Occipital lobe (tissue), 2 donors: ENCODE measurements around the gene CDH19. TPM values are rescaled to one million over a fixed set of nuclear protein-coding genes. Genes with fewer than 3 reads are reported as not detected.
"Not testable (repeated sequence)": the region's sequence is repeated elsewhere in the genome, so short reads cannot be mapped to it uniquely, and the experiment has no call there.

Experiments
- DNase-seq: peaks from one replicate; lab custom pipeline; 2025; lab: John Stamatoyannopoulos, UW
- total RNA-seq: library from RNA; depleted of rRNA; stranded (reverse); fragments of >200 nt; gene quantifications from one replicate; pipeline ENCODE4 v1.2.3, GENCODE V29; 2014

The CDH19 gene
- total RNA-seq, 1 donor from 2014 or later = under 0.01 TPM

DNA sequence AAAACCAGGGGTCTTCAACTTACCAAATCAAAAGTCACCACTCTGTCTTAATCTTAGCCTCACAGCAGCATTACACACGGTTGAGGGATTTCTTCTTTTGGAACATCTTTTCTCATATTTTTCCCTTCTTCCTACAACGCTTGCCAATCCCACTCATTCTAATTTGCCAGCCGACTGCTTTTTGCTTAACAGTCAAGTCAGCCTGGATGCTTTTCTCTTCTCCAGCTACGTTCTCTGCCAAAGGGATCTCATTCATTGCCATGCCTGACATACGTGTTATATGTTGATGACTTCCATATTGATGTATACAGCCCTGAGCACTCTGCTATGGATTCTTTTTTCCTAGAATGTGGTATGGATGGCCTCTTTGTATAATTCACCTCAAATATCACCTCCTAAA, 37.3 kb downstream of the CDH19 start:
- DNase-seq = no peak

DNA sequence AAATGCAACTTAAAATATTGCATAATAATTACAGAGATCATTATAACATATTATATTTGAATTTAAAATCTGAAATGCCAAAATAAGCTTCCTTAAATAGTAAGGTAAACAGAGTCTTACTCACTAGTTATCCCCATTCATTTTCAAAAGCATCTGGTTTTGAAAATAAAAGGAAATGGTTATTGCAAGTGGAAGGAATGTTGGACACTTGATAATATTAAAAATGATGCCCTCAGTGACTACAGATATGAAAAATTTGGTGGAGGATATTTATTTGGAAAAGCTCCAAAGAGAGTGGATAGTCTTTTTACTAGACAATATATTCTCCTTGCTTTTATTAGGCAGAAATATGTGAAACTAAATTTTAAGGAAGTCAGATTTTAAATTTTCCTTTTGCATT, 39.7 kb downstream of the CDH19 start:
- no peak for DNase-seq

DNA sequence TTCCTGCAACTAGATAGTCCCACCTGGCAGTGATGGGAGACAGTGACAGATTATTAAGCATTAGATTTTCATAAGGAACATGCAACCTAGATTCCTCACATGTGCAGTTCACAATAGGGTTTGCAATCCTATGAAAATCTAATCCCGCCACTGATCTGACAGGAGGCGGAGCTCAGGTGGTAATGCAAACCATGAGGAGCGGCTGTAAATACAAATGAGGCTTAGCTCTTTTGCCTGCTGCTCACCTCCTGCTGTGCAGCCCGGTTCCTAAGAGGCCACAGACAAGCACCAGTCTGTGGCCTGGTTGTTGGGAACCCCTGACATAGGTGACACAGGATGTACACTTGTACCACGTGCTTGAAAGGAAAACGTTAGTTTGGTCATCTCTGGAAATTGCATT, 41.6 kb downstream of the CDH19 start:
- DNase-seq = no peak

DNA sequence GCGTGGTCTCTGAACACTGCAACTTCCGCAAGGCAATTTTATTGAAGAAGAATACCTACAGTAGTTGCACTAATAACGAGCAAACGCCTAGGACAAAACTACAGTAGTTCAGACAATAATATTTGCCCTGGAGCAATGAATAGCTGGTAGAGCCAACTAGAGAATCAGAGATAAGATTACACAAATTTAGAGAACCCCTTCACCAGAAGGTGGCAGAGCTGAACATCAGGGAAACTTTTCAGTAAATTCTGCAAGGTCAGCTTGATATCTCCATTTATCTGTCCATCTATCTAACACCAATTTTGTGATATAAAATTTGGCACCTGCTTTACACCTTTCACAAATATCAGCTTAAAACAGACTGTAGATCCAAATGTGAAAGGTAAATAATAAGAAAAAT, 43.8 kb downstream of the CDH19 start:
- no peak for DNase-seq

DNA sequence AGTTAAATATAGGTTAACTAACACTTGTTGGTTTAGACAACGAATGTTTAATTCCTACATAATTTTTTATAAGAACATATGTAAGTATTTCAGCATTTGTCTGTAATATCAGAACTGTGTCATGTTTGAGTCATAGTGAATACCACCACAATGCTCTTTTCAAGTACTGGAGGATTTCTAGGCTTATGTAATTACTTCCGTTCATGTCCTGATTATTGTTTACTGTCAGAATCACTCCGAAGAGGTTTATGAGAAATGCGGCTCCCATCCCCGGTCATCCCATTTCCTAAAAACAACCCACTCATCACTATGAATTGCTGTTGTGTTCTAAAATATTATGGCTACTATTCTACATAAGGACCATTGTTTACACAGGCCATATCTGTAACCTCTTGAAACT, 45.1 kb downstream of the CDH19 start:
- DNase-seq = no peak

DNA sequence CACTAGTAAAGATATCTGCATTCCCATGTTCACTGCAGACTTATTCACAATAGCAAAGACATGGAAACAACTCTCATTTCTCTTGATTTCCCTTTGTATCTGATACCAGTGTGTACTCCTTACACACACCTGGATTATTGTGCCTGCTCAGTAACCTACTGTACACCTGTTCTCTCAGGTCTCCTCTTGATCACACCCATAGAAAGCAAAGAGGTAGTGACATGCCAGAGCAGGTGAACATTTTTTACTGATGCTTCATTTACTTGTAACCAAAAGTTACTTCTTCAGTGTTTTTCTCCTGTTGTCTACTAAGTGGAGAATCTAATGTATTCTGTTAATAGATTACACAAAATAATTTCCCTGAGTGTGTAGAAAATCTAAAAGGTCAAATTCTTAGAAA, 46.8 kb downstream of the CDH19 start:
- DNase-seq = no peak

DNA sequence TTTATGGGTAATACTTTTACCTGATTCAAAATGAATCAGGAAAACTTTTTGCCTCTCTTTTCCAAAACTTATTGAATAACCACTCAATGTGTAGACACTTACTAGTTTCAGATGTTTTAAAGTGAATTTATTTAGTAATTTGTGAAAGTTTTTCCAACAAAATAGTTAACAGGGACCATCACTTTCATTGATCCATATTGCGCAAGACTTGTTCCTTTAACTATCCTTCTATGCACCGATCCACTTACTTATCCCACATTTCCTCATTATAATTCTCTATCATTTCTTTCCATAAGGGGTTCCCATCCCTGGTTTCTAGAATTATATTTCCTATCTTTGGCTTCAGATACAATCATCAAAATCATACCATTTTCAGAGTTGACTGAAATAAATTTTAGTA, 48.3 kb downstream of the CDH19 start:
- no peak for DNase-seq

DNA sequence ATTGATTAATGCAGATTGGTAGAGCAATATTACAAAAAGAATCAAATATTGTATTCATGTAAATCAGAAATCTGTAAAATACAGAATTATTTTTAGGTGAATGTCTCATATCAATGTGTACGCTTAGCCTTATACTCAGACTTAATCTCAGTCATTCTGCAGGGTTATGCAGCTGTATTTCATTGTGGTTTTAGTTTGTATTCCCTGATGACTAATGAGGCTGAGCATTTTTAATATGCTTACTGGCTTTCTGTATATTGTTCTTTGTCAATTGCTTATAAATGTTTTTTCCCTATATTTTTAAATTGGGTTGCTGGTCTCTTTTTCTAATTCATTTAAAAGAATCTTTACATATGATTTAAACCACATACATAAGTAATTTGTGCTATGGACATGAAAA, 50.1 kb downstream of the CDH19 start:
- no peak for DNase-seq

DNA sequence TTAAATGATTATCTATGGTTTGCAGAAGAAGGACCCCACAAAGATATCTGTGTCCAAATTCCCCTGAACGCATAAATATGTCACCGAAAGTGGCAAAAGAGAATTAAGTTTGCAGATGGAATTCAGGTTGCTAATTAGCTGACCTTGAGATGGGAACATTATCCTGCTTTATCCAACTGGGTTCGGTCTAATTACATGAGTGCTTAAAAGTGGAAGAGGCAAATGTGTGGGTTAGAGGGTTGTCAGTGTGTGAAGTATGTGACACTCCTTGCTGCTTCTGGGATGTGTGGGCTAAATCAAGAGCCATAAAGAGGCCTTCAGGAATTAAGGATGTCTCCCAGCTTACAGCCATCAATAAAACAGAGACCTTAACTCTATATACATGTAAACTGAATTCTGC, 53.5 kb downstream of the CDH19 start:
- DNase-seq = no peak

DNA sequence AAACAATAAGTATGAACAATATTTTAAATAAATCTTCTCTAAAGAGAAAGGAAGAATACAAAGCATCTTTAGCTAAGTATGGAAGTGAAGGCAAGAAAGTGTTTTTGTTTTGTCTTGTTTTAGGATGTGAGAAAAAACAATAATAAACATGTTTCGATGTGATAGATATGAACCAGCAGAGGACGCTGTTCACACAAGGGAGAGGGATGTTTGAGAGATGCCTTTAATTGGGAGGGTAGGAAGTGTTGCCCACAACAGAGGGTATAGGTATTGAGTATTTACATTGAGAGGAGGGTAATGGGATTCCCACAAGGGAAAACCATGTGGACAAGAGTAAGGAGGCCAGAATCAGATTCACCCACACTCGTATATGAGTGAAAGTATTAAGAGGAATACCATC, 55.1 kb downstream of the CDH19 start:
- no peak for DNase-seq

DNA sequence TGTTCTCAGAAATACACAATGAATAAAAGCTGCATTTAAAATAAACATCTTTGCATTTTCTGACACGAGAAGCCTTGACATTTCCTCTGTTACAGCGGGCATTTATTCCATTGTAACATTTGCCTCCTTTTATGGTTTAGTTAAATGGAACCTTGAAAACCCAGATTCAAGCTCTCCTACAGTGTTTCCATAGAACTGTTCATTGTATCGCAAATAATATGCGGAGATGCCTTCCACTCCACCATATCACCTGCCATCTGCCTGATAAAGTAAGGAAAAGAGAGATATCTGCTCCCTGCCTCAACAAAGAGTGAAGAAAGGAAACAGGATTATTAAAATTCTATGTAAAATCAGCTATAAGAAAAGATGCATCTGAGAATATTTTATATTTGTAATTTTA, 69.8 kb downstream of the CDH19 start:
- no peak for DNase-seq

DNA sequence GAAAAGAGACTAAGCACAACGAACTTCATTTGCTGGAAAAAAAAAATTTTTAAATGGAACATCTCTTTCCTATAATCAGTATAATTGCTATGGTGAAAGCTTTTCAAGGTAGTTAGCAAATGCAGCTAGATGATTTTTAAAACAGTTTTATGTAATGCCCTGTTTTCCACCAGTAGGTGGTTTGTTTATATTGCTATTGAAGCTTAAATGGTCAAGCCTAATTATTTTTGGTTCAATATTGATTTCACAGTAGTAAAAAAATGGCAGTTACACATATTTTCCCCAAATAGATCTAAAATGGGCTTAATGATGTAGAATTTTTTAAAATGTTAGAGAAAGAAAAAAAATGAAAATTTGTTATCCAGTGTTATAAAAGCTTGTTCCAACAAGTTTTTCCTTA, 70.2 kb downstream of the CDH19 start:
- DNase-seq = no peak

DNA sequence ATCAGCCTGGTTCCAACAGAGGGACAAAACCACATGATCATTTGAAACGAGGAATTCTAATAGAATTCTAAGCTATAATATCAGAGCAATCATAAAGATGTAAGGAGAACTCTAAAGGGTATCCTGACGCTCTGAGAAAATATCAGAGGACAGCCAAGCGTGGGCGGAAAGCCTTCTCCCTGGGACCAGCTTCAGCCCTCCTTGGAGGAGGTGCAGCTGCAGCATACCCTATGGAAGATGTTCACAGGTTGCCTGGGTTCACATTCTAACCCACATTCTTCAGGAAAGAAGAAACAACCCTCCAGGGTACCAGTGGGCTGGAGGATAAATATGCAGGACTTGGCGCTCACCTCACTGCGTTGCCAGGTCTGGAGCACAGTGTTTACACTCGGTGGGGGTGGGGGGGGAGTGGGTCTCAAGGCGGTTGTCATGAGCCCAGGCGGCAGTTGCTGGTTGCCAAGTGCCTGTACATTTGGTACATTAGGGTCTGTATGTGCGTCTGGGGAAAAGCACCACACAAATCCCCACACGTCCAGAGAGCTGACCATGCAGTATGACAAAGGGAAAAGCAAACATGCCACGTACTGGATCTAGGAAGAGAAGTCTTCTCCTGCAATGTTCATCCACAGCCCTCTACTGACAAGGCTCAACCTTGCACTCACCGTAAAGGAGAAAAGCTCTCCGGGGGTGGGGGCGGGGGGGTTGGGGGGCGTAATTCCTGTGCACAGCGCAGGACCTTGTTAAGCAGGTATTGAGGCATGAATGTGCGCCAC, 80.5 kb downstream of the CDH19 start:
- DNase-seq = no peak

DNA sequence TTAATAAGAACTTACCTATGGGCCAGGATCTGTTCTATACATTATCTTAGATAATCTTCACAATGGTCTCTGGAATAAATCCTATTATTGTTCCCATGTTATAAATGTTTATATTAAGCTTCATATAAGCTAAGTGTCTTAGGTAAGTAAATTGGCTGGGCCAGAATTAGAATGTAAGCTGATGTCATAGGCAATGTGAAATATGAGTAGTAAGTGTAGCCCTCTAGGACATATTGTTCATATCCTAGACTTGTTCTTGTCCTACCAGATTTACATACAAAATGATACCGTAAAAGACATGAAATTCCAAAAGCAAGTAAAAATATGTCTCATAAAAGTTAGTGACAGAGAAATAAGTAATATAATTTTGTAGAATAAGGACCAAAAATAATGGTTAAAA, 89.9 kb downstream of the CDH19 start:
- DNase-seq = no peak

DNA sequence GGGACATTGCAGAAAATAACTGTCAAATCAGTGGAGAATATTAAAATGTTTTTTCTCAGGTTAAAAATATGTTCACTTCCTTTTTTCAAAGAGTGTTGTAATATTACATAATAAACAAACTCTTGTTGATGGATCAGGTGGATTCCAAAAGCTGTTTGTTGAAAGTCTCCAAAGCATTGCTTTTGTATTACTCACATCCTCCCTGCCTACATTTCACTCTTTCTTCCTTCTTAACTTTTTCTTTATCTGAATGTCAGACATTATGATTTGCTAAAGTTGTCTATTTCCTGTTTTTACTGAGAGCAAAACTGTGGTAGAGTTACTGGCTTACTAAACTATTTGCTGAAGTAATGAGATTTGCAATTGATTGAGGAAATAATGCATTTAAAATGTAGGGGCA, 92.1 kb downstream of the CDH19 start:
- DNase-seq = no peak

DNA sequence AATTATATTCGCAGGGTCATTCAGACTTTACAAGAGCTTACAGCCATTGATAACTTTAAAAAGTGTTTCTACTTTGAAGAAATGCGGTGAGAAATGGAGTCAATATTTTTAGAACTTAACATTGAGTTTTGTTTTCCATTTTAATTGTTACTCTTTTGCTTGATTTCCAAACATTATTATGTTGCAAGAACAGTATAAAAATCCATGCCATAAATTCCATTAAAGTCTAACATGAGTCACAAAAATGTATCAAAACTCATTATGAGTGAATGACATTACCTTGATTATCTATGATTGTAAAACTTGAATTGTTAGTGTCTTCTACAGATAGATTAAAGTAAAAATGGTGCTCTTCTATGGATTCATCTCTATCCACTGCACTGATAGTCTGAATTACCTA, 92.6 kb downstream of the CDH19 start:
- no peak for DNase-seq

DNA sequence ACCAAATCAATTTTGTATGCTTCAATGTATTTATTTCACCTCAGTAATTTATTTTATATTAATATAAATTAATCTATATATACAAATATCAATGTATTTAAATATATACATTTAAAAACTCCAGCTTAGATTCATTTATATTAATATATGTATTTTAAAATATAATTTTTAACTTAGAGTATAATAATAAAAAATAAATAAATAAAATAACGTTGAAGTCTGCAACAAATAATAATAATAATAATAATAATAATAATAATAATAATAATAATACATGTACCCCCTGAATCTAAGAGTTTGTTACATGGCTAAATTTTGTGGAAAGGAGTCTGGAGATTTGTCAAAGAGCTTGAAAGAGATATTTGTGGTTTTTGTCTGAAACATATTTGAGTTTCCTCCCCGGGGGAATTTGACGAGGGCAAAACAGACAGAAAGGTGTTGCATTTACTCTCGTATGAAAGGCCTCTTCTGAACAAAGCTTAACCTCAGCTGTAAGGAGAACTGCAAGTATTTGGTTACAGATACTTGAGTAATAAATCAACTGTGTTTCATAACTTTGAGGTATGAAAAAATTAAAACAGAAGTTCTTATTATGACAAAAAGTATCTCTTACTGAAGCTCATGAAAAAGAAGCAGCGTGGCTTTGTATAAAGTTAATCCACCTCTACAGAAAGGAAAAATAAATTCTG, 93.4 kb downstream of the CDH19 start:
- no peak for DNase-seq

DNA sequence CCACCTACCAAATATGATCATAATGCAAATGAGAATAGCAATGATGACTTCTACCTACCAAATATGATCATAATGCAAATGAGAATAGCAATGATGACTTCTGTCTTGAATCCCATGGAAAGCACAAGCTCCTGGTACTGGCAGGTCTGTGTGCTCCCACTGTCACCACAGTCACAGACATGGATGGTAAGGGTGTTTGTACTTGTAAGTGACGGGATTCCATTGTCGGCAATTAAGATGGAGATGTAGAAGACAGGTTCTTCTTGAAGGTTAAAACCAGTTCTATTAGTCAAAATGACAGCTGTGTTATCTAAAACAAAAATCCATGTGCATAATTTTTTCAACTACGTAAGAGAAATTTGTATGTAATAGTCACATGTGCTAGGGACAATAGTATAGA, 95.0 kb downstream of the CDH19 start:
- DNase-seq = no peak

DNA sequence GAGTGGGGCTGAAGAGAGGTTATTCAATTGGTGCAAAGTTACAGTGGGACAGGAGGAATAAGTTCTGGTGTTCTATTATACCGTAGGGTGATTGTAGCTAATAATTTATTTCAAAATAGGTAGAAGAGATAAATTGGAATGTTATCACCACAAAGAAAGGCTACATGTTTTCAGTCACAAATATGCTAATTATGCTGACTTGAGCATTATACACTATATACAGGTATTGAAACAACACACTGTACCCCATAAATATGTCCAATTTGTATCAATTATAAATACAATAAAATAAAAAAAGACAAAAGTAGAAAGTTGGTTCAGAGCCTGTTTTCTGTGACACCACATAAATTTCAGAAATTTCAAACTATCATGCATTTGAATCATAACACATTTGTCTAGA, 97.7 kb downstream of the CDH19 start:
- DNase-seq = no peak

DNA sequence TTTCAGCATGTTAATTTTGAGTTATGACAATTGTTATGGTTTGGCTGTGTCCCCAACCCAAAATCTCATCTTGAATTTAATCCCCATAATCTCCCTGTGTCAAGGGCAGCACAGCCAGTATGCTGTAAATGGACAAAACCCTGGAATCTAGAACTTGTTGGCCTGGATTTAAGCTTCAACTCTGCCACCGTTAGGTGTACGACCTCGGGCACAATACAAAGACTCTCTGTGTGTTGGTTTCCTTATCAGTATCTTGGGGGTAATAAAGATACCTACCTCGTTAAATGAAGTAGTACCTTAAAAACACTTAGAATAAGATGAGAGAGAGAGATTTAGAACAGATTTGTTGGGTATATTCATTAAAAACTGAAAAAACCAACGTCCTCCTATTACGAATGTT, 106.5 kb downstream of the CDH19 start:
- no peak for DNase-seq

DNA sequence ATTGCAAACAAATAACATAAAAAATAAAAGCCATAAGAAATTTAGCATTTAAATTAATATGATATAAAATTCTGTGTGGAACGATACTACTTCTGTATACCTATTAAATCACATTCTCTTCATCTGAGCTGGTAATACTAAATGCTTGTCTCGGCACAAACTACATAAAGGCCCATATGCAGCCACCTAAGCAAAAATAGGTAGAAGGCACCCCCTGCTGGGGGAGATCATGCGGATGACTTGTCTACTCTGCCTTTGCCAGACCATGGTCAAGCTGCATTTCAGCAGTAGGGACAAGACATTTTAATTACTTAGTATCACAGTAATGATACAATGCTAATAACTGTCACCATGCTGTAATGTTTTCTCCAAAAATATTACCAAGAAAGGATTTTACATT, 108.0 kb downstream of the CDH19 start:
- DNase-seq = peak; percentile 3

DNA sequence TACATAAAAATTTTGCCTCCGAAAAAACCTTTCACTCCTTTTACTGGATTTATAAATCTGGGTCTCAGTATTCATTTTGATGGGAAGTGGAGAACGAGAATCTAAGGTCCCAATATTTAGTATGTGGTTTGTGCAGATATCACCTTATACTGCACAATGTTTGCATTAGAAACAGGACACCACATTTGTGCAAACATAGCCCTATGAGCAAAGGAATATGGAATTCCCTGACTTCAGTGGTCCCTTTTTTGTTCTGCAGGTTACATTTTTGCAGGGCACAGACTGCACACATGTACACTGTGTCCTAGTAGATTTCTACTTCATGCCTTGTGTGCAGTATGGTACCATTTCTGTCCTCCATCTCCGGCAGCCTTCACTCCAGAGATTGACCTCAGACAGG, 130.0 kb downstream of the CDH19 start:
- DNase-seq = no peak

DNA sequence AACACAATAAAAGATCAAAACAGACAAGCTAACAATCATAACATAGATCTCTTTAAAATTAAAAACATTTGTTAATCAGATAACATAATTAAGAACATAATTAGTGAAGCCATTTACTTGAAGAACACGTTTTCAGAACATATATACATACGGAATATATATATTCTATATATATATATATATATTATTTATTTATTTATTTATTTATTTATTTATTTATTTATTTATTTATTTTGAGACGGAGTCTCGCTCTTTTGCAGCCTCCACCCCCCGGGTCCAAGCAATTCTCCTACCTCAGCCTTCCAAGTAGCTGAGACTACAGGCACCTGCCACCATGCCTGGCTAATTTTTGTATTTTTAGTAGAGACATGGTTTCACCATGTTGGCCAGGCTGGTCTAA, 137.7 kb downstream of the CDH19 start:
- DNase-seq = not testable (repeated sequence)
